ENCODE measurements around the gene MED13L.

- no peak for TF ChIP-seq CTCF (conservative IDR thresholded peaks at IDR 0.05 in 1 of 2, IDR thresholded peaks at IDR 0.05 in 1 of 2; ENCODE audit: low read depth in 1 of 2, low read length in 2 of 2)
- TF ChIP-seq EZH2 (IDR thresholded peaks at IDR 0.05; ENCODE audit: low read length, missing control alignments) = no peak
These were observed 31.9 kb upstream of the MED13L start for GRCh38 chr12:116309343-116309742.
